ENCODE data around the gene PIGP. TPM values are rescaled to one million over a fixed set of nuclear protein-coding genes. Genes with fewer than 3 reads are reported as not detected.

Gene PIGP
- polyA plus RNA-seq, 3 donors, result 8.8 to 17.6 (median 10.6) TPM

DNA sequence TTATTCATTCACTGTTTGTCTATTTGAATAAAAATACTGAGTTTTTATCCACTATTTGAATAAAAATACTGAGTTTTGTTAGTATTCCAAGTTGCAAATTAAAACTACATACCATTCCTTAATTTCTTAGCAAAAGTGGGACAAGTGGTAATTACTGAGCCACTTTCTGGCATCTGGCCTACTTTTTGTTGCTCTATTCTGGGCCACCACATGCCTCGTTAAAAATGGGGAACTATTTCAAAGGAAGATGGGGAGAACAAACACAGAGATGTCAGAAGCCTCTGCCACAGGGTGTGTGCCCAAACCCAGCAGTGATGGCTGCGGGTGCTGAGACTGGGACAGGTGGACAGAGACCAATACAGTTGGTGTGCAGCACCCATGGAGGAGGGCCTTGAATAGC lies 14.6 kb downstream of the PIGP start:
- 0% methylated on average over 1 of the region's 2 CpGs for WGBS (ENCODE audit: insufficient coverage)
- H3K27ac Mint-ChIP-seq, result peak overlapping the region in 4 of 7 donors; percentile 1 to 45 (median 24)
- H3K36me3 Mint-ChIP-seq, result no peaks in the 10 kb centered on the region
- H3K9me3 Mint-ChIP-seq, result peaks cover 0 to 22% (median 9%) of the 10 kb centered on the region in 7 donors
- Histone ChIP-seq H4K20me1 (ENCODE audit: insufficient read depth, low read length) (no peaks in the 10 kb centered on the region), H2AFZ (ENCODE audit: insufficient read depth, low read depth, low read length, poor library complexity, severe bottlenecking) (no peak overlapping the region), H3K27ac (ENCODE audit: low read depth in 1 of 2, low read length in 2 of 2) (no peak overlapping the region), H3K4me1 (ENCODE audit: control insufficient read depth in 1 of 2, insufficient read depth in 2 of 2, low read length in 2 of 2) (no peaks in the 10 kb centered on the region), H3K9me3 (replicated peaks in 1 of 2; ENCODE audit: control insufficient read depth in 1 of 2, insufficient read depth in 1 of 2, low read length in 2 of 2) (peaks cover 0 to 11% of the 10 kb centered on the region in 2 donors), H3K36me3 (replicated peaks in 1 of 2; ENCODE audit: control insufficient read depth in 1 of 2, insufficient read depth in 2 of 2, low read length in 2 of 2) (no peaks in the 10 kb centered on the region), H3K27me3 (ENCODE audit: control insufficient read depth in 2 of 2, insufficient read depth in 2 of 2, low read length in 2 of 2) (no peaks in the 10 kb centered on the region), H3K4me2 (replicated peaks; ENCODE audit: extremely low read depth, low read length, poor library complexity, severe bottlenecking) (no peak overlapping the region), H3K9ac (ENCODE audit: insufficient read depth, low read length, poor library complexity, severe bottlenecking) (no peak overlapping the region), H3K79me2 (ENCODE audit: insufficient read depth, low read length) (no peaks in the 10 kb centered on the region), H3K4me3 (replicated peaks in 1 of 3; ENCODE audit: low read depth in 2 of 3, low read length in 3 of 3) (no peak overlapping the region)
- intact Hi-C loops (cut with micrococcal nuclease), result no loop called here
- H3K4me1 Mint-ChIP-seq, result no peaks in the 10 kb centered on the region
- H3K4me3 Mint-ChIP-seq, result no peak overlapping the region
- H3K27me3 Mint-ChIP-seq (ENCODE audit: low read depth in 3 of 3), result peaks cover 0 to 2% (median 1%) of the 10 kb centered on the region in 3 donors
- TF ChIP-seq, protein P1, sequence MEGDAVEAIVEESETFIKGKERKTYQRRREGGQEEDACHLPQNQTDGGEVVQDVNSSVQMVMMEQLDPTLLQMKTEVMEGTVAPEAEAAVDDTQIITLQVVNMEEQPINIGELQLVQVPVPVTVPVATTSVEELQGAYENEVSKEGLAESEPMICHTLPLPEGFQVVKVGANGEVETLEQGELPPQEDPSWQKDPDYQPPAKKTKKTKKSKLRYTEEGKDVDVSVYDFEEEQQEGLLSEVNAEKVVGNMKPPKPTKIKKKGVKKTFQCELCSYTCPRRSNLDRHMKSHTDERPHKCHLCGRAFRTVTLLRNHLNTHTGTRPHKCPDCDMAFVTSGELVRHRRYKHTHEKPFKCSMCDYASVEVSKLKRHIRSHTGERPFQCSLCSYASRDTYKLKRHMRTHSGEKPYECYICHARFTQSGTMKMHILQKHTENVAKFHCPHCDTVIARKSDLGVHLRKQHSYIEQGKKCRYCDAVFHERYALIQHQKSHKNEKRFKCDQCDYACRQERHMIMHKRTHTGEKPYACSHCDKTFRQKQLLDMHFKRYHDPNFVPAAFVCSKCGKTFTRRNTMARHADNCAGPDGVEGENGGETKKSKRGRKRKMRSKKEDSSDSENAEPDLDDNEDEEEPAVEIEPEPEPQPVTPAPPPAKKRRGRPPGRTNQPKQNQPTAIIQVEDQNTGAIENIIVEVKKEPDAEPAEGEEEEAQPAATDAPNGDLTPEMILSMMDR (IDR thresholded peaks at IDR 0.05), result no peak
- no peak for DNase-seq

DNA sequence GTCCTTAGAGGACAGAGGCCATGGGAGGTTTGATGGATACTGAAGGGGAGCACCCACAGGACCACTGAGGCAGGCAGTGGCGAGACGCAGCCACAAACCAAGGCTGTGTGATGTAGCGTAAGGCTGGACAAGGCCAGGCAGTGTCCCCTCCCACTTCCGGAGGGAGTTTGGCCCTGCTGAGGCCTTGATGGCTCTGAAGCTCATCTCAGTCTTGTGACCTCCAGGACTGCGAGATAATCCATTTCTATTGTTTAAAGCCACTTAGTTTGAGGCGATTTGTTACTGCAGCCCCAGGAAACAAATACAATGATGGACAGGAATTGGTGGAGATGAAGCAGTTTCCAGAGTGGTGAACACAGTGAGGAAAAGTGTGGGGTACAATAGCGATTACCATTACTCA lies 15.3 kb downstream of the PIGP start:
- no peak overlapping the region for H3K9ac ChIP-seq (ENCODE audit: insufficient read depth, low read length, poor library complexity, severe bottlenecking)
- Mint-ChIP-seq H3K36me3 (no peaks in the 10 kb centered on the region), H3K4me3 (no peak overlapping the region), H3K27ac (peak overlapping the region in 1 of 7 donors; percentile 59), H3K9me3 (peaks cover 0 to 22% (median 9%) of the 10 kb centered on the region in 7 donors), H3K4me1 (no peaks in the 10 kb centered on the region), H3K27me3 (ENCODE audit: low read depth in 3 of 3) (peaks cover 0 to 2% (median 1%) of the 10 kb centered on the region in 3 donors)
- H3K79me2 ChIP-seq (ENCODE audit: insufficient read depth, low read length), result no peaks in the 10 kb centered on the region
- intact Hi-C loops (cut with micrococcal nuclease), result no loop called here
- WGBS (ENCODE audit: insufficient coverage), result 97% methylated on average over 5 of the region's 7 CpGs
- no peaks in the 10 kb centered on the region for H3K36me3 ChIP-seq (replicated peaks in 1 of 2; ENCODE audit: control insufficient read depth in 1 of 2, insufficient read depth in 2 of 2, low read length in 2 of 2)
- H3K27ac ChIP-seq (ENCODE audit: low read depth in 1 of 2, low read length in 2 of 2), result no peak overlapping the region
- peaks cover 0 to 11% of the 10 kb centered on the region in 2 donors for H3K9me3 ChIP-seq (replicated peaks in 1 of 2; ENCODE audit: control insufficient read depth in 1 of 2, insufficient read depth in 1 of 2, low read length in 2 of 2)
- TF ChIP-seq, protein P1 (IDR thresholded peaks at IDR 0.05), result no peak
- no peaks in the 10 kb centered on the region for H4K20me1 ChIP-seq (ENCODE audit: insufficient read depth, low read length)
- DNase-seq, result no peak
- no peak overlapping the region for H2AFZ ChIP-seq (ENCODE audit: insufficient read depth, low read depth, low read length, poor library complexity, severe bottlenecking)
- H3K4me3 ChIP-seq (replicated peaks in 1 of 3; ENCODE audit: low read depth in 2 of 3, low read length in 3 of 3), result no peak overlapping the region
- no peaks in the 10 kb centered on the region for H3K4me1 ChIP-seq (ENCODE audit: control insufficient read depth in 1 of 2, insufficient read depth in 2 of 2, low read length in 2 of 2)
- H3K4me2 ChIP-seq (replicated peaks; ENCODE audit: extremely low read depth, low read length, poor library complexity, severe bottlenecking), result no peak overlapping the region
- no peaks in the 10 kb centered on the region for H3K27me3 ChIP-seq (ENCODE audit: control insufficient read depth in 2 of 2, insufficient read depth in 2 of 2, low read length in 2 of 2)
